HepG2 (cell line): ENCODE measurements around the gene GOLT1A. TPM values are rescaled to one million over a fixed set of nuclear protein-coding genes. Genes with fewer than 3 reads are reported as not detected.

Source experiments
- ATAC-seq: fragments of 200-7000 bp; cut with Tn5 transposase; 3 replicates; pipeline ENCODE4 v1.9.1; 2020; ENCODE audit warnings: mild to moderate bottlenecking, moderate library complexity
- BruUV-seq: library from RNA; stranded (reverse); fragments of 400-500 nt; replicated peaks from 2 replicates; lab custom pipeline; 2021; lab: Mats Ljungman, UMichigan
- CTCF ChIA-PET: fragments of 300-600 bp; formaldehyde crosslinking; extraction: SDS; loops from one replicate; lab custom pipeline; 2021; ENCODE audit warnings: low total read pairs, inconsistent platforms, low intra/inter-chr PET ratio; lab: Yijun Ruan, JAX
- POLR2A ChIA-PET: fragments of 350-600 bp; sonication (Branson Sonifier 250); formaldehyde crosslinking; loops from one replicate; lab custom pipeline; 2020; ENCODE audit warnings: antibody characterized with exemption, inconsistent platforms; lab: Yijun Ruan, JAX
- DNase-seq: peaks from one replicate; pipeline ENCODE4 v3.0.0-alpha.2; 2015; ENCODE audit warnings: low spot score
- FAIRE-seq: peaks from 3 replicates; lab custom pipeline; 2011; peaks lifted over from hg19 to GRCh38; lab: Jason Lieb, UNC
- H2AFZ ChIP-seq: one replicate; pipeline ENCODE4 v1.6.1; 2011; ENCODE audit warnings: low read length, inconsistent platforms
- H3K27ac ChIP-seq: fragments of 300-600 bp; 3 replicates; pipeline ENCODE4 v1.8.0; 2011; ENCODE audit warnings: mixed run types, mild to moderate bottlenecking, mixed read lengths, low read length, inconsistent platforms; ENCODE audit not compliant: insufficient read depth; ENCODE audit errors: extremely low read length
- H3K27me3 ChIP-seq, 2 experiments: fragments of 200-600 bp in 1 of 2; 2 replicates in 1 of 2; 3 replicates in 1 of 2; pipeline versions ENCODE4 v1.6.0 to v1.8.0; 2011; ENCODE audit warnings: low read length in 2 of 2, mild to moderate bottlenecking in 2 of 2, moderate library complexity in 2 of 2, inconsistent platforms in 1 of 2; ENCODE audit not compliant: insufficient read depth in 2 of 2, control insufficient read depth in 1 of 2
- H3K36me3 ChIP-seq, 2 experiments: fragments of 200-600 bp in 1 of 2; replicated peaks in 1 of 2; 2 replicates in 1 of 2; 3 replicates in 1 of 2; pipeline versions ENCODE4 v1.5.1 to v1.8.0; 2011; ENCODE audit warnings: low read length in 2 of 2, inconsistent platforms in 1 of 2; ENCODE audit not compliant: insufficient read depth in 2 of 2, control insufficient read depth in 1 of 2
- H3K4me1 ChIP-seq: 2 replicates; pipeline ENCODE4 v1.5.1; 2012; ENCODE audit warnings: low read length, inconsistent platforms; ENCODE audit not compliant: insufficient read depth
- H3K4me2 ChIP-seq: 2 replicates; pipeline ENCODE4 v1.6.0; 2011; ENCODE audit warnings: low read depth, low read length, inconsistent platforms
- H3K4me3 ChIP-seq, 3 experiments: fragments of 200-600 bp in 1 of 3; sonication (generic), shearing (Covaris generic) in 1 of 3; replicated peaks in 1 of 3; 2 replicates each; pipeline ENCODE4 v1.5.1; 2011 to 2016; ENCODE audit warnings: low read length in 3 of 3, inconsistent platforms in 2 of 3, low read depth in 2 of 3, mild to moderate bottlenecking in 2 of 3, control low read depth in 1 of 3, mixed read lengths in 1 of 3; ENCODE audit not compliant: insufficient read depth in 1 of 3
- H3K79me2 ChIP-seq: one replicate; pipeline ENCODE4 v1.6.1; 2011; ENCODE audit warnings: low read length, inconsistent platforms; ENCODE audit not compliant: insufficient read depth
- H3K9ac ChIP-seq: 2 replicates; pipeline ENCODE4 v1.6.0; 2011; ENCODE audit warnings: mild to moderate bottlenecking, low read depth, low read length, inconsistent platforms; ENCODE audit not compliant: insufficient read depth
- H3K9me3 ChIP-seq: 2 replicates; pipeline ENCODE4 v1.5.1; 2012; ENCODE audit warnings: mild to moderate bottlenecking, low read length
- H4K20me1 ChIP-seq: 2 replicates; pipeline ENCODE4 v1.6.0; 2011; ENCODE audit warnings: inconsistent platforms, mild to moderate bottlenecking, low read length, moderate library complexity; ENCODE audit not compliant: insufficient read depth
- CEBPB ChIP-seq: IDR thresholded peaks from 2 replicates; pipeline ENCODE4 v1.6.1; 2011; ENCODE audit warnings: low read depth, low read length, improper control_type of control experiment, borderline replicate concordance
- FOXO1 ChIP-seq: sonication (generic); formaldehyde crosslinking; IDR thresholded peaks from 2 replicates; pipeline ENCODE4 v1.4.0; 2020; ENCODE audit warnings: missing genetic modification reagents
- NR3C1 ChIP-seq: sonication (generic); formaldehyde crosslinking; IDR thresholded peaks from 2 replicates; pipeline ENCODE4 v1.4.0; 2020; ENCODE audit warnings: missing genetic modification reagents
- POLR2G ChIP-seq: fragments of 200-400 bp; formaldehyde crosslinking; IDR thresholded peaks from 2 replicates; pipeline ENCODE4 v1.6.1; 2018; ENCODE audit warnings: mild to moderate bottlenecking, low read depth, low read length, moderate library complexity
- RORA ChIP-seq: sonication (generic); formaldehyde crosslinking; IDR thresholded peaks from 2 replicates; pipeline ENCODE4 v1.5.0; 2020; ENCODE audit warnings: mild to moderate bottlenecking, missing genetic modification reagents, moderate library complexity
- SETDB1 ChIP-seq: sonication (generic); formaldehyde crosslinking; IDR thresholded peaks from 2 replicates; pipeline ENCODE4 v1.5.1; 2020; ENCODE audit warnings: missing genetic modification reagents, mild to moderate bottlenecking, borderline replicate concordance
- SKI ChIP-seq: fragments of 450-650 bp; IDR thresholded peaks from one replicate; pipeline ENCODE4 v1.6.1; 2018; ENCODE audit warnings: mild to moderate bottlenecking; ENCODE audit not compliant: partially characterized antibody
- TCF7 ChIP-seq: sonication (generic); IDR thresholded peaks from 2 replicates; pipeline ENCODE4 v1.6.1; 2016; ENCODE audit warnings: antibody characterized with exemption, low read depth
- XBP1 ChIP-seq: sonication (generic); formaldehyde crosslinking; IDR thresholded peaks from 2 replicates; pipeline ENCODE4 v1.5.0; 2020; ENCODE audit warnings: missing genetic modification reagents
- ZC3H4 ChIP-seq: sonication (generic); formaldehyde crosslinking; IDR thresholded peaks from 2 replicates; pipeline ENCODE4 v1.4.0; 2020; ENCODE audit warnings: missing genetic modification reagents, borderline replicate concordance
- ZNF12 ChIP-seq: sonication (generic); formaldehyde crosslinking; IDR thresholded peaks from 2 replicates; pipeline ENCODE4 v1.5.0; 2020; ENCODE audit warnings: missing genetic modification reagents
- ZNF598 ChIP-seq: sonication (generic); formaldehyde crosslinking; IDR thresholded peaks from 2 replicates; pipeline ENCODE4 v1.5.1; 2020; ENCODE audit warnings: mild to moderate bottlenecking, missing genetic modification reagents, borderline replicate concordance
- WGBS: methylation state at CpG from one replicate; pipeline ENCODE4 v1.1.6; 2017; ENCODE audit warnings: low lambda C conversion rate; 5-methylcytosine and 5-hydroxymethylcytosine counted together
- in situ Hi-C: cut with HindIII; loops from 2 replicates; pipeline ENCODE4 v1.10.0; 2017; ENCODE audit warnings: low pct_unique_long_range_greater_than_20kb; ENCODE audit not compliant: extremely low pct_ligation_motif_present
- intact Hi-C: fragments of 100-400 bp; cut with micrococcal nuclease; formaldehyde crosslinking; loops from one replicate; pipeline ENCODE4 v1.10.0; 2022; ENCODE audit not compliant: unreplicated experiment
- polyA plus RNA-seq, 8 experiments: library from polyadenylated mRNA; depleted of rRNA in 3 of 8; stranded (reverse) in 7 of 8; unstranded in 1 of 8; fragments of >200 nt; fragmentation: Illumina TruSeq in 4 of 8; extraction: Trizol in 4 of 8; gene quantifications; 2 replicates each; pipeline versions ENCODE4 v1.2.1 to v1.2.3, GENCODE V29; 2011 to 2016; ENCODE audit warnings: low read depth in 4 of 8, missing spikeins in 1 of 8, mixed read lengths in 1 of 8; ENCODE audit not compliant: insufficient read depth in 1 of 8
- total RNA-seq, 5 experiments: library from RNA; depleted of rRNA; stranded (reverse); fragments of >200 nt; fragmentation: Illumina TruSeq; extraction: Trizol; gene quantifications; 2 replicates each; pipeline ENCODE4 v1.2.3, GENCODE V29; 2016; ENCODE audit warnings: low read depth in 1 of 5
- TF ChIP-seq, protein P1 (sequence below): sonication (generic); formaldehyde crosslinking; IDR thresholded peaks from 2 replicates; pipeline ENCODE4 v1.4.0; 2020; ENCODE audit warnings: missing genetic modification reagents

GOLT1A gene
- total and polyA plus RNA-seq, 2 of the 13 experiments (the other 11 are each of a cell fraction or from before 2014, with no cell fraction given): 25.8 to 28.0 TPM

DNA sequence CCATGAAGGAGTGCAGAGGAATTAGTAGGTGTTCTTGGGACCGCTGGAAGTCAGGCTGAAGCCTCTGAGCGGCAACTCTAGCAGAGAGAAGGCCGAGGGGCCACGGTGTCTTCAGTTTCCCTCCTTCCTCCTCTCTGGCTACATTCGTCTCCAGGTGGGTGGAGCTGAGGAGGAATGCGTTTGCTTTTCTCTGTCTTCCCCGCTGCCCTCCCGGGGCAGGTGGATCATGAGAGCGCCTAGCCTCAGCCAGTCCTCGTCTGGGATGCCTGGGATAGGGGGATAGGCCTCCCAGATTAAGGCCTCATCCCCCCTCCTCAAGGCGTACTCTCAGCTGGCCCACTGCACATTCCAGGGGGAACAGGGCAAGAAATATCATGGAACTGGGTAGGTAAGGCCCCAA is 7.5 kb upstream of the GOLT1A start:
- peaks cover 7% of the 10 kb centered on the region for H3K4me1 ChIP-seq
- no peak for FAIRE-seq

GRCh38 chr1:204219971-204220616 is 6.3 kb upstream of the GOLT1A start:
- no peaks in the 10 kb centered on the region for H4K20me1 ChIP-seq
- CTCF ChIA-PET: no interaction called here
- no peaks in the 10 kb centered on the region for H3K79me2 ChIP-seq
- H3K4me1 ChIP-seq: no peaks in the 10 kb centered on the region
- H2AFZ ChIP-seq: no peak overlapping the region
- in situ Hi-C loops (no loop called here), intact Hi-C loops (loop anchor here (1.0 kb wide), 1 partner anchor 143 kb away; no protein-coding TSS in a partner anchor)
- H3K27me3 ChIP-seq: no peaks in the 10 kb centered on the region
- H3K4me2 ChIP-seq: no peak overlapping the region
- H3K36me3 ChIP-seq: peaks cover 3 to 16% of the 10 kb centered on the region in 2 experiments; a peak in 3 of 5 replicates
- TF ChIP-seq CEBPB (peak; percentile 35; the same call in 1 of the 2 replicates), SETDB1 (no peak), SKI (no peak)
- BruUV-seq: no TSS peak
- DNase-seq: no peak
- no peak for FAIRE-seq
- 98% methylated on average over 10 of the region's 10 CpGs for WGBS
- no peak for ATAC-seq
- no peak overlapping the region for H3K4me3 ChIP-seq
- POLR2A ChIA-PET: no interaction called here
- H3K9ac ChIP-seq: no peak overlapping the region
- H3K9me3 ChIP-seq: no peaks in the 10 kb centered on the region
- no peak overlapping the region for H3K27ac ChIP-seq

More for the DNA sequence above, 7.5 kb upstream of the GOLT1A start:
- Histone ChIP-seq H4K20me1 (no peaks in the 10 kb centered on the region), H3K36me3 (peaks cover 3 to 16% of the 10 kb centered on the region in 2 experiments; a peak in 3 of 5 replicates)
- ATAC-seq: no peak
- BruUV-seq: TSS peak; percentile 46
- no peak for TF ChIP-seq ZC3H4
- no peak for TF ChIP-seq TCF7
- TF ChIP-seq ZNF12: no peak
- no peak for TF ChIP-seq XBP1 (CRISPR knock-in tag)
- TF ChIP-seq RORA (CRISPR knock-in tag): no peak
- TF ChIP-seq POLR2G: no peak
- no peak for TF ChIP-seq ZNF598
- TF ChIP-seq, protein P1, sequence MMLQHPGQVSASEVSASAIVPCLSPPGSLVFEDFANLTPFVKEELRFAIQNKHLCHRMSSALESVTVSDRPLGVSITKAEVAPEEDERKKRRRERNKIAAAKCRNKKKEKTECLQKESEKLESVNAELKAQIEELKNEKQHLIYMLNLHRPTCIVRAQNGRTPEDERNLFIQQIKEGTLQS (CRISPR knock-in tag): no peak
- no peak for TF ChIP-seq FOXO1 (CRISPR knock-in tag)
- no peak for TF ChIP-seq NR3C1 (CRISPR knock-in tag)
- TF ChIP-seq, all 625 proteins: peak for 0
- intact Hi-C loops (no loop called here), in situ Hi-C loops (no loop called here)
- Histone ChIP-seq H2AFZ (no peak overlapping the region), H3K27ac (no peak overlapping the region), H3K4me3 (no peak overlapping the region), H3K4me2 (no peak overlapping the region), H3K9ac (no peak overlapping the region), H3K27me3 (no peaks in the 10 kb centered on the region), H3K9me3 (no peaks in the 10 kb centered on the region), H3K79me2 (no peaks in the 10 kb centered on the region)
- DNase-seq: no peak
- ChIA-PET CTCF (interaction anchor here (0.6 kb wide), 1 partner anchor 10 kb away, joined by 3 read pairs; no protein-coding TSS in a partner anchor), POLR2A (no interaction called here)
- WGBS: 83% methylated on average over 9 of the region's 11 CpGs
